ENCODE measurements around the gene BUB1. TPM values are rescaled to one million over a fixed set of nuclear protein-coding genes. Genes with fewer than 3 reads are reported as not detected.

BUB1 gene
- total RNA-seq, 2 experiments from 2014 or later = 102 to 111 TPM

DNA sequence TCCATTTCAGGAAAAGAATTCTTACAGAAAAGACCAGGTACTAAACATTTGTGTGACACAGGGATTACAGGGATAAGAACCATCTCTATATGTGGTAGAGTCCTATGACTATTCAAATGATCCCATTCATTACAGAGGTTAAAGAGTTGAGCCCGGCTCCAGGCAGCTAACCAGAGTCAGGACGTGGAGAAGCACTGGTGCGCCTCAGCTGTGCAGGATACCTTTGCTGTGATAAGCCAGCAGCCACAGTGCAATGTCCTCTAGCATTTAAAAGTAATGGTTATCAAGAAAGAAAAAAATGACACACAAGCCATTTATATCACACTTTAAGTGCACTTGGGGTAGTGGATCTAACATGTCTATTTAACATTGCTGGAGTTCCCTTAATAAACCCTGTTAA, 17.3 kb downstream of the BUB1 start:
- no peak for DNase-seq

DNA sequence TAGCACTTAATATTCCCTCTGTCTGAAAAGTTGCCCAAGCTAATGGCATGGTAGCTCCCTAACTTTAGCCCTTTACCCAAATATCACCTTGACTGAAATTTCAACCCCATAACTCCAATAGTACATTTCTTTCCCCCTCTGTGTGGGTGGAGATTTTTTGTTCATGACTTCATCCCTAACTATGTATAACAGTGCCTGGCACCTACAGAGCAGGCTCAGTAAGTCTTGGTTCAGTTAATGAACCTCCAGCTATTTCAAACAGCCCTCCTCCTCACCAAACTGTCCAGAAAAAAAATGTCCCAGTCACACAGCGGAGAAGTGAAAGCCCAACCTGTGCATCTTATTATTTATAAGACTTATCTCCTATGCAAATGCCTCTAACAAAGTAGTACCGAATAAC, 18.6 kb downstream of the BUB1 start:
- Mint-ChIP-seq H3K27ac (no peak overlapping the region), H3K27me3 (no peaks in the 10 kb centered on the region), H3K4me3 (no peak overlapping the region), H3K36me3 (ENCODE audit: low read depth) (peaks cover 70% of the 10 kb centered on the region), H3K4me1 (ENCODE audit: low read depth) (peaks cover 6% of the 10 kb centered on the region), H3K9me3 (no peaks in the 10 kb centered on the region)
- intact Hi-C loops (cut with micrococcal nuclease) = no loop called here
- TF ChIP-seq, protein P1, sequence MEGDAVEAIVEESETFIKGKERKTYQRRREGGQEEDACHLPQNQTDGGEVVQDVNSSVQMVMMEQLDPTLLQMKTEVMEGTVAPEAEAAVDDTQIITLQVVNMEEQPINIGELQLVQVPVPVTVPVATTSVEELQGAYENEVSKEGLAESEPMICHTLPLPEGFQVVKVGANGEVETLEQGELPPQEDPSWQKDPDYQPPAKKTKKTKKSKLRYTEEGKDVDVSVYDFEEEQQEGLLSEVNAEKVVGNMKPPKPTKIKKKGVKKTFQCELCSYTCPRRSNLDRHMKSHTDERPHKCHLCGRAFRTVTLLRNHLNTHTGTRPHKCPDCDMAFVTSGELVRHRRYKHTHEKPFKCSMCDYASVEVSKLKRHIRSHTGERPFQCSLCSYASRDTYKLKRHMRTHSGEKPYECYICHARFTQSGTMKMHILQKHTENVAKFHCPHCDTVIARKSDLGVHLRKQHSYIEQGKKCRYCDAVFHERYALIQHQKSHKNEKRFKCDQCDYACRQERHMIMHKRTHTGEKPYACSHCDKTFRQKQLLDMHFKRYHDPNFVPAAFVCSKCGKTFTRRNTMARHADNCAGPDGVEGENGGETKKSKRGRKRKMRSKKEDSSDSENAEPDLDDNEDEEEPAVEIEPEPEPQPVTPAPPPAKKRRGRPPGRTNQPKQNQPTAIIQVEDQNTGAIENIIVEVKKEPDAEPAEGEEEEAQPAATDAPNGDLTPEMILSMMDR (IDR thresholded peaks at IDR 0.05) = no peak
- no peak for DNase-seq
- CTCF ChIA-PET = no interaction called here
- no peak for ATAC-seq
- POLR2A ChIA-PET = interaction anchor here (1.0 kb wide), 1 partner anchor 13 kb away, joined by 3 read pairs; no protein-coding TSS in a partner anchor

More for the DNA sequence above, 17.3 kb downstream of the BUB1 start:
- ATAC-seq = no peak
- Mint-ChIP-seq H3K36me3 (ENCODE audit: low read depth) (peaks cover 71% of the 10 kb centered on the region), H3K27ac (no peak overlapping the region), H3K4me3 (no peak overlapping the region), H3K9me3 (no peaks in the 10 kb centered on the region), H3K27me3 (no peaks in the 10 kb centered on the region), H3K4me1 (ENCODE audit: low read depth) (peaks cover 6% of the 10 kb centered on the region)
- POLR2A ChIA-PET = no interaction called here
- intact Hi-C loops (cut with micrococcal nuclease) = no loop called here
- CTCF ChIA-PET = no interaction called here
- TF ChIP-seq, protein P1 (IDR thresholded peaks at IDR 0.05) = no peak

DNA sequence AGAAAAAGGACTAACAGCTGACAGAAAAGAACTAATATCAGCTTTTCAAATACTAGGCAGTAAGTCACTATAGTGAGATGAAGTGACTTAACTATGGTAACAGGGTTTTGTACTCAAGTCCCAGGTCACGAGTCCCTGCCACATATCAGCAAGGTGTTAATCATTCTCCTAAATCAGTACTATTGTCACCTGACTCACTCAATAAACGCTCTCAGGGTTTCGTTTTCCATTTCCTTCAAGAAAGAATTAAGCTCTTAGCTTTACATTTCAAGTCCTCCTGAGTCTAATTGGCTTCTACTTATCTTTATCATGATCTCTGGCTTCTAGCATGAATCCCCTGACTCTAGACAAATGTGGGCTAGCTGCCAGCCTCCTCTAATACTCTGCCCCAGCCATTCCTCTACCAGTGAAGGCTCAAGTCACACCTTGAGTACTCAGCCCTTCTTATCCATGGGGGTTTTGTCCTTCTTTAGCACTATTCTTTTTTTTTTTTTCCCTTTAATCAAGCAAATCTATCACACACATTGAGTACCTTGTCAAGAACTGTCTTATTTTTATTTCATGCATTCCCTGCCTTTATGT, 20.0 kb downstream of the BUB1 start:
- ChIA-PET CTCF (interaction anchor here (1.1 to 1.2 kb wide), 2 partner anchors 16 to 17 kb away, joined by 3 read pairs; no protein-coding TSS in a partner anchor), POLR2A (no interaction called here)
- TF ChIP-seq, protein P1 (IDR thresholded peaks at IDR 0.05) = no peak
- ATAC-seq (peak; percentile 39), DNase-seq (no peak)
- Mint-ChIP-seq H3K27ac (no peak overlapping the region), H3K9me3 (no peaks in the 10 kb centered on the region), H3K4me3 (no peak overlapping the region), H3K4me1 (ENCODE audit: low read depth) (peaks cover 6% of the 10 kb centered on the region), H3K36me3 (ENCODE audit: low read depth) (peaks cover 75% of the 10 kb centered on the region), H3K27me3 (no peaks in the 10 kb centered on the region)
- intact Hi-C loops (cut with micrococcal nuclease) = no loop called here

DNA sequence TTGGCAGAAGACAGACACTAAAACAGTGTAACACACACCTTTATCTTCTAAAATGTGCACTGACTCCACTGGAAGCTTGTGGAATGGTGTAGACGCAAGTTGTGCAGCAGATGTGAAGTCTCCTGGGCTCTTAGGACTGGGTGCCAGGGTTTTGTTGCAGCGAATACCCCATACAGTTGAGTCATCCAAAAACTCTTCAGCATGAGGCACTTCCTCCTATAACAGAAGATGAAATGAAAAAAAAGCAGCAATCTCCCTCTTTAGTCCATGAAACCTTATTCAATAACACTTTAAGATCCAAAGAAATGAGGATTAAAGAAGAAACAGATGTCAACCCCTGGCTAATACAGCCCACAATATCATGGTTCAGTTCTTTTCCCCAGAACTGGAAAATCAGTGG, 22.2 kb downstream of the BUB1 start:
- no peak for DNase-seq
- Mint-ChIP-seq H3K27me3 (no peaks in the 10 kb centered on the region), H3K4me3 (no peak overlapping the region), H3K27ac (no peak overlapping the region), H3K4me1 (ENCODE audit: low read depth) (peaks cover 6% of the 10 kb centered on the region), H3K36me3 (ENCODE audit: low read depth) (peaks cover 68% of the 10 kb centered on the region), H3K9me3 (no peaks in the 10 kb centered on the region)
- POLR2A ChIA-PET = interaction anchor here (0.6 kb wide), 1 partner anchor 983 kb away, joined by 3 read pairs; no protein-coding TSS in a partner anchor
- no peak for ATAC-seq
- CTCF ChIA-PET = no interaction called here
- intact Hi-C loops (cut with micrococcal nuclease) = no loop called here
- TF ChIP-seq, protein P1 (IDR thresholded peaks at IDR 0.05) = no peak

DNA sequence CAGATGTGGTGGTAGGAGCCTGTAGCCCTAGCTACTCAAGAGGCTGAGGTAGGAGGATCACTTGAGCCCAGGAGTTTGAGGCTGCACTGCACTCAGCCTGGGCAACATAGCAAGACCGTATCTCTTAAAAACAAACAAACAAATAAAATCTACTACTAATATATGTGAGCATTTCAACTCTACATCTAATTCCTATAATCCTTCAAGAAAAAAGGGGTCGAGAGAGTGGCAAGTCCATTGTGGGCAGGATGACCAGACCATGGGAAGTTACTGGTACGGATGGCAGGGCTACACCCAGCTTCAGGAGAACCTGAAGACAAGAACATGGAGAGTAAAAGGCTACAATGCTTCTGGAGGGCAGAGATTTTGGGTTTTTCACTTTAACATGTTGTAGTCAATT, 24.0 kb downstream of the BUB1 start:
- TF ChIP-seq, protein P1 (IDR thresholded peaks at IDR 0.05) = no peak
- Mint-ChIP-seq H3K9me3 (no peaks in the 10 kb centered on the region), H3K36me3 (ENCODE audit: low read depth) (peaks cover 72% of the 10 kb centered on the region), H3K27me3 (no peaks in the 10 kb centered on the region), H3K4me1 (ENCODE audit: low read depth) (peaks cover 6% of the 10 kb centered on the region), H3K4me3 (no peak overlapping the region), H3K27ac (no peak overlapping the region)
- DNase-seq (no peak), ATAC-seq (no peak)
- intact Hi-C loops (cut with micrococcal nuclease) = no loop called here
- ChIA-PET POLR2A (no interaction called here), CTCF (interaction anchor here (0.8 kb wide), 1 partner anchor 15 kb away, joined by 3 read pairs; no protein-coding TSS in a partner anchor)

All from activated CD8-positive, alpha-beta T cell treated with anti-CD3 and anti-CD28 coated beads for 36 hours (primary cell).